ENCODE measurements around the gene ATP9B. TPM values are rescaled to one million over a fixed set of nuclear protein-coding genes. Genes with fewer than 3 reads are reported as not detected.
A peak's percentile ranks its signal among the peaks of the same experiment; 100 is the strongest.

ATP9B gene
- total RNA-seq, 1 donor from 2014 or later = 12.6 TPM

GRCh38 chr18:79418642-79419041 is 349.4 kb downstream of the ATP9B start:
- no peak overlapping the region for H3K4me3 Mint-ChIP-seq (ENCODE audit: unreplicated experiment)
- no peak for TF ChIP-seq CTCF (IDR thresholded peaks at IDR 0.05; ENCODE audit: insufficient read depth, low read depth, low read length)
- TF ChIP-seq EZH2 (IDR thresholded peaks at IDR 0.05; ENCODE audit: insufficient read depth, low read length) = no peak
- no peak overlapping the region for H3K9ac ChIP-seq (ENCODE audit: low read length)
- peaks cover 4% of the 10 kb centered on the region for H3K27me3 Mint-ChIP-seq (ENCODE audit: low read depth, unreplicated experiment)
- peaks cover 3% of the 10 kb centered on the region for H3K27me3 ChIP-seq (ENCODE audit: insufficient read depth, low read length)
- no peak overlapping the region for H3K27ac Mint-ChIP-seq (ENCODE audit: unreplicated experiment)
- H3K4me1 ChIP-seq (ENCODE audit: insufficient read depth, low read length) = peaks cover 6% of the 10 kb centered on the region
- H3K4me2 ChIP-seq (ENCODE audit: low read length) = no peak overlapping the region
- DNase-seq (ENCODE audit: low read depth) (no peak), FAIRE-seq (no peak)
- H3K4me3 ChIP-seq (ENCODE audit: insufficient read depth, low read depth, low read length) = no peak overlapping the region
- no peaks in the 10 kb centered on the region for H3K4me1 Mint-ChIP-seq (ENCODE audit: low read depth, unreplicated experiment)
- peaks cover 20% of the 10 kb centered on the region for H3K36me3 Mint-ChIP-seq (ENCODE audit: low read depth, unreplicated experiment)
- H4K20me1 ChIP-seq (ENCODE audit: insufficient read depth, low read length) = no peaks in the 10 kb centered on the region
- no peaks in the 10 kb centered on the region for H3K9me3 ChIP-seq (ENCODE audit: insufficient read depth, low read depth, low read length)
- no peak overlapping the region for H3K27ac ChIP-seq (ENCODE audit: low read depth, low read length)
- H2AFZ ChIP-seq (ENCODE audit: low read depth, low read length) = no peak overlapping the region
- H3K79me2 ChIP-seq (ENCODE audit: insufficient read depth, low read length) = no peaks in the 10 kb centered on the region
- H3K36me3 ChIP-seq (ENCODE audit: insufficient read depth, low read length) = no peaks in the 10 kb centered on the region
- peaks cover 4% of the 10 kb centered on the region for H3K9me3 Mint-ChIP-seq (ENCODE audit: unreplicated experiment)

GRCh38 chr18:79420033-79420745 is 351.0 kb downstream of the ATP9B start:
- no peak for DNase-seq (ENCODE audit: low read depth)
- Histone ChIP-seq H3K27me3 (ENCODE audit: insufficient read depth, low read length) (peaks cover 3% of the 10 kb centered on the region), H3K9me3 (ENCODE audit: insufficient read depth, low read depth, low read length) (no peaks in the 10 kb centered on the region), H3K79me2 (ENCODE audit: insufficient read depth, low read length) (no peaks in the 10 kb centered on the region), H2AFZ (ENCODE audit: low read depth, low read length) (no peak overlapping the region), H3K36me3 (ENCODE audit: insufficient read depth, low read length) (no peaks in the 10 kb centered on the region), H4K20me1 (ENCODE audit: insufficient read depth, low read length) (peaks cover 10% of the 10 kb centered on the region), H3K4me2 (ENCODE audit: low read length) (no peak overlapping the region), H3K4me1 (ENCODE audit: insufficient read depth, low read length) (peaks cover 6% of the 10 kb centered on the region), H3K9ac (ENCODE audit: low read length) (no peak overlapping the region), H3K27ac (ENCODE audit: low read depth, low read length) (no peak overlapping the region), H3K4me3 (ENCODE audit: insufficient read depth, low read depth, low read length) (no peak overlapping the region)
- H3K27me3 Mint-ChIP-seq (ENCODE audit: low read depth, unreplicated experiment) = peaks cover 4% of the 10 kb centered on the region
- H3K4me1 Mint-ChIP-seq (ENCODE audit: low read depth, unreplicated experiment) = peaks cover 3% of the 10 kb centered on the region
- peaks cover 4% of the 10 kb centered on the region for H3K9me3 Mint-ChIP-seq (ENCODE audit: unreplicated experiment)
- no peak overlapping the region for H3K27ac Mint-ChIP-seq (ENCODE audit: unreplicated experiment)
- H3K36me3 Mint-ChIP-seq (ENCODE audit: low read depth, unreplicated experiment) = peaks cover 17% of the 10 kb centered on the region
- FAIRE-seq = no peak
- TF ChIP-seq EZH2 (IDR thresholded peaks at IDR 0.05; ENCODE audit: insufficient read depth, low read length) (no peak), CTCF (IDR thresholded peaks at IDR 0.05; ENCODE audit: insufficient read depth, low read depth, low read length) (no peak)
- no peak overlapping the region for H3K4me3 Mint-ChIP-seq (ENCODE audit: unreplicated experiment)

GRCh38 chr18:79421275-79421857 is 352.2 kb downstream of the ATP9B start:
- Histone ChIP-seq H3K4me3 (ENCODE audit: insufficient read depth, low read depth, low read length) (no peak overlapping the region), H3K36me3 (ENCODE audit: insufficient read depth, low read length) (no peaks in the 10 kb centered on the region), H3K9me3 (ENCODE audit: insufficient read depth, low read depth, low read length) (no peaks in the 10 kb centered on the region), H2AFZ (ENCODE audit: low read depth, low read length) (no peak overlapping the region), H4K20me1 (ENCODE audit: insufficient read depth, low read length) (peaks cover 10% of the 10 kb centered on the region), H3K9ac (ENCODE audit: low read length) (no peak overlapping the region), H3K79me2 (ENCODE audit: insufficient read depth, low read length) (no peaks in the 10 kb centered on the region), H3K4me2 (ENCODE audit: low read length) (peak overlapping the region; percentile 50), H3K4me1 (ENCODE audit: insufficient read depth, low read length) (peaks cover 6% of the 10 kb centered on the region), H3K27me3 (ENCODE audit: insufficient read depth, low read length) (no peaks in the 10 kb centered on the region), H3K27ac (ENCODE audit: low read depth, low read length) (no peak overlapping the region)
- TF ChIP-seq EZH2 (IDR thresholded peaks at IDR 0.05; ENCODE audit: insufficient read depth, low read length) (no peak), CTCF (IDR thresholded peaks at IDR 0.05; ENCODE audit: insufficient read depth, low read depth, low read length) (no peak)
- Mint-ChIP-seq H3K4me3 (ENCODE audit: unreplicated experiment) (no peak overlapping the region), H3K36me3 (ENCODE audit: low read depth, unreplicated experiment) (peaks cover 20% of the 10 kb centered on the region), H3K27ac (ENCODE audit: unreplicated experiment) (no peak overlapping the region), H3K4me1 (ENCODE audit: low read depth, unreplicated experiment) (peaks cover 7% of the 10 kb centered on the region), H3K27me3 (ENCODE audit: low read depth, unreplicated experiment) (peaks cover 4% of the 10 kb centered on the region), H3K9me3 (ENCODE audit: unreplicated experiment) (peaks cover 4% of the 10 kb centered on the region)
- FAIRE-seq = no peak
- no peak for DNase-seq (ENCODE audit: low read depth)

All from astrocyte (in vitro differentiated cells and primary cell).